Adrenal gland (tissue), 12 donors: ENCODE results near the gene HLF. TPM values are rescaled to one million over a fixed set of nuclear protein-coding genes. Genes with fewer than 3 reads are reported as not detected.

ENCODE experiments used
- DNase-seq, 7 donors: peaks; one replicate each; pipeline ENCODE4 v3.0.0-alpha.2; 2019 to 2020
- H3K27ac ChIP-seq, 5 donors: fragments of 200-600 bp; sonication (generic) in 4 of 5; 1 replicate in 3 of 5; 2 replicates in 2 of 5; pipeline versions ENCODE4 v1.5.1 to v1.8.0; 2016 to 2020; ENCODE audit warnings: mild to moderate bottlenecking in 1 of 5
- H3K27me3 ChIP-seq: fragments of 200-600 bp; 2 replicates; pipeline ENCODE4 v1.8.0; 2021
- H3K36me3 ChIP-seq, 2 donors: fragments of 200-600 bp; replicated peaks in 1 of 2; 1 replicate in 1 of 2; 2 replicates in 1 of 2; pipeline versions ENCODE4 v1.5.1 to v1.8.0; 2018 to 2022
- H3K4me1 ChIP-seq, 2 donors: fragments of 200-600 bp; replicated peaks in 1 of 2; 1 replicate in 1 of 2; 2 replicates in 1 of 2; pipeline versions ENCODE4 v1.5.1 to v1.8.0; 2018 to 2021
- H3K4me3 ChIP-seq, 4 donors: fragments of 200-600 bp; sonication (generic) in 3 of 4; one replicate each; pipeline ENCODE4 v1.5.1; 2016 to 2018
- H3K9me3 ChIP-seq, 3 donors: fragments of 200-600 bp; sonication (generic) in 1 of 3; replicated peaks in 1 of 3; 1 replicate in 2 of 3; 2 replicates in 1 of 3; pipeline versions ENCODE4 v1.5.1 to v1.8.0; 2016 to 2021
- POLR2A ChIP-seq, 2 donors: fragments of 450-650 bp; IDR thresholded peaks; one replicate each; pipeline ENCODE4 v1.6.1; 2017; ENCODE audit warnings: antibody characterized with exemption in 2 of 2, mild to moderate bottlenecking in 2 of 2, moderate library complexity in 1 of 2
- WGBS, 4 donors: extraction: QIAGEN DNeasy Blood & Tissue Kit in 2 of 4; methylation state at CpG; one replicate each; pipeline versions ENCODE4 v1.1.5 to v1.1.7; 2013 to 2017; 5-methylcytosine and 5-hydroxymethylcytosine counted together
- intact Hi-C, 2 donors: fragments of 100-400 bp; cut with DNase I; formaldehyde crosslinking; loops; one replicate each; pipeline versions ENCODE4 v1.14.1 to v1.15.0; 2022 to 2023
- polyA plus RNA-seq, 3 donors: library from polyadenylated mRNA; stranded (reverse); fragments of 200-250 nt in 2 of 3; fragments of 350-450 nt in 1 of 3; fragmentation: Illumina TruSeq in 1 of 3; extraction: RNeasy Lipid Tissue Mini Kit (QIAGEN cat#74804) in 1 of 3; gene quantifications; one replicate each; pipeline ENCODE4 v1.2.3, GENCODE V29; 2013 to 2014
- total RNA-seq, 9 donors: library from RNA; depleted of rRNA in 4 of 9; stranded (reverse); fragments of >200 nt in 4 of 9; fragments of 120-200 nt in 1 of 9; fragmentation: NEBNext Ultra II Directional in 1 of 9; extraction: Animal tissue kit (Norgen Biotek cat#: 25700) in 1 of 9; gene quantifications; one replicate each; pipeline versions ENCODE4 v1.1.0 to v1.2.4, GENCODE V29; 2013 to 2023
- TF ChIP-seq, protein P1 (sequence below), 6 experiments: fragments of 450-650 bp in 4 of 6; fragments of 200-600 bp in 2 of 6; sonication (generic) in 1 of 6; IDR thresholded peaks; 1 replicate in 5 of 6; 2 replicates in 1 of 6; pipeline versions ENCODE4 v1.5.1 to v1.8.0; 2016 to 2021; ENCODE audit warnings: antibody characterized with exemption in 6 of 6, mild to moderate bottlenecking in 2 of 6, moderate library complexity in 1 of 6
- donor health status: healthy with polysubstance abuse.
- donor health status: Bipolar disorder and iron deficiency.
- donor health status: DM: yes; HTN: yes; CAD: no.
- donor health status: DM: no; HTN: no; CAD: no.
- donor health status: DM: no; HTN: no; CAD: no.
- donor health status: DM: yes; HTN: yes; CAD: no.

The HLF gene
- total and polyA plus RNA-seq, 12 donors: 1.3 to 74.3 (median 27.0) TPM

DNA sequence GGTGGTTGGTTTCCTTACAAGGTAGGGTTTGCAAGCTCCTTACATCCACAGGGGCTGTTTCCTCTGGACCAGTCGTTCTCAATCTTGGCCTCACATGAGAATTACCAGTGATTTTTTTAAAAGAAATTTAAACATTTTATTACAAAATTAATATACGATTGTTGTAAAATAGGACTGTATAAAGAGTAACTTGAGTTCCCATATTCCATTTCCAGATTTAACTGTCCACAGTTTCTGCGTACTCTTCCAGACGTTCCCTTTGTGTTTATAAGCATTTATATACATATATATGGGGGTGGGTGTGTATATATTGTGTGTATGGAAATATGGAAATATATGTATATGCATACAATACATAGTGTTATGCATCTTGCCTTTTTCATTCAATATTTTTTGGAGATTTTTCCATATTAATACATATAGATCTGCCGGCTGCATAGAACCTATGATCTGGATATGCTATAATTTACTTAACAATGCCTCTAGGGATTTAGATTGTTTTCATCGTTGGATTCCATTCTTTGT lies 31.5 kb downstream of the HLF start:
- 49 to 56% (median 52%) methylated on average over 6 of the region's 6 CpGs for WGBS, 4 donors
- TF ChIP-seq POLR2A (IDR thresholded peaks at IDR 0.05): no peak
- TF ChIP-seq, protein P1, sequence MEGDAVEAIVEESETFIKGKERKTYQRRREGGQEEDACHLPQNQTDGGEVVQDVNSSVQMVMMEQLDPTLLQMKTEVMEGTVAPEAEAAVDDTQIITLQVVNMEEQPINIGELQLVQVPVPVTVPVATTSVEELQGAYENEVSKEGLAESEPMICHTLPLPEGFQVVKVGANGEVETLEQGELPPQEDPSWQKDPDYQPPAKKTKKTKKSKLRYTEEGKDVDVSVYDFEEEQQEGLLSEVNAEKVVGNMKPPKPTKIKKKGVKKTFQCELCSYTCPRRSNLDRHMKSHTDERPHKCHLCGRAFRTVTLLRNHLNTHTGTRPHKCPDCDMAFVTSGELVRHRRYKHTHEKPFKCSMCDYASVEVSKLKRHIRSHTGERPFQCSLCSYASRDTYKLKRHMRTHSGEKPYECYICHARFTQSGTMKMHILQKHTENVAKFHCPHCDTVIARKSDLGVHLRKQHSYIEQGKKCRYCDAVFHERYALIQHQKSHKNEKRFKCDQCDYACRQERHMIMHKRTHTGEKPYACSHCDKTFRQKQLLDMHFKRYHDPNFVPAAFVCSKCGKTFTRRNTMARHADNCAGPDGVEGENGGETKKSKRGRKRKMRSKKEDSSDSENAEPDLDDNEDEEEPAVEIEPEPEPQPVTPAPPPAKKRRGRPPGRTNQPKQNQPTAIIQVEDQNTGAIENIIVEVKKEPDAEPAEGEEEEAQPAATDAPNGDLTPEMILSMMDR (IDR thresholded peaks at IDR 0.05): no peak

GRCh38 chr17:55296699-55297098 lies 31.9 kb downstream of the HLF start:
- DNase-seq: no peak
- H3K4me1 ChIP-seq: peaks cover under 1 to 20% of the 10 kb centered on the region in 2 donors
- H3K4me3 ChIP-seq: no peak overlapping the region
- no peak for TF ChIP-seq POLR2A (IDR thresholded peaks at IDR 0.05)
- TF ChIP-seq, protein P1 (IDR thresholded peaks at IDR 0.05): no peak
- H3K27me3 ChIP-seq: no peaks in the 10 kb centered on the region
- peak overlapping the region in 1 of 5 donors; percentile 73 for H3K27ac ChIP-seq
- no peaks in the 10 kb centered on the region for H3K36me3 ChIP-seq
- intact Hi-C loops: no loop called here
- WGBS, 4 donors: 80 to 100% (median 96%) methylated on average over 1 of the region's 1 CpG
- H3K9me3 ChIP-seq: no peaks in the 10 kb centered on the region

More for the DNA sequence above, 31.5 kb downstream of the HLF start:
- no peaks in the 10 kb centered on the region for H3K36me3 ChIP-seq
- no peak for DNase-seq
- no peaks in the 10 kb centered on the region for H3K27me3 ChIP-seq
- H3K4me3 ChIP-seq: no peak overlapping the region
- peak overlapping the region in 2 of 5 donors; percentile 70 to 73 for H3K27ac ChIP-seq
- peaks cover 0 to 20% of the 10 kb centered on the region in 2 donors for H3K4me1 ChIP-seq
- H3K9me3 ChIP-seq: no peaks in the 10 kb centered on the region
- intact Hi-C loops: no loop called here

DNA sequence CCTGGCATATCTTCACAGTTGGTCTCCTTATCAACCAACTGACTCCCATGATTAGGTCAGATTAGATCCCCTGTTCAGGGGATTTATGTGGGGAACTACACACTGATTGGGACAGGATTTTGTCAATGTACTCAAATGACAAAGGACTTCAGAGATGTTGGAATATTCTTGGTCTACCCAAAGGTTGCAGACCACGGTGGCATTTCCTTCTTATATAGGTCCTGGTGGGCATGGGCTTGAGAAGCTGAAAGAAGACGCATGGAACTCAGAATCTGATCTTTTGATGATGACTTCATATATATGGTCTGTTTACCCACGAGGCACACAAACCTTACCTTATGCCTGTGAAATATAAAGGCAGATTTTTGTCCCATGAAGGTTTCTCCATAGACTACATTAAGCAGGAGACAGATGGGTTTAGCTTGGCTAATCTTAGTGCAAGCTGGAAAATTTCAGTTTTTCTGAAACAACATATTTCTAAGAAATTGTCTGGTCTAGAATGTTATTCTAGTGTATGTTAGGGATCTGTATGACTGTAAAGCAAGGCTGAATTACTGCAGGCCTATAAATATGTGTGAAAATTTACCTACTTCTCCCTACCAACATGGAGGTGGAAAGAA lies 33.5 kb downstream of the HLF start:
- intact Hi-C loops: no loop called here
- TF ChIP-seq, protein P1 (IDR thresholded peaks at IDR 0.05): no peak
- no peak for TF ChIP-seq POLR2A (IDR thresholded peaks at IDR 0.05)
- H3K4me3 ChIP-seq: no peak overlapping the region
- H3K36me3 ChIP-seq: no peaks in the 10 kb centered on the region
- no peaks in the 10 kb centered on the region for H3K27me3 ChIP-seq
- H3K9me3 ChIP-seq: no peaks in the 10 kb centered on the region
- no peak for DNase-seq
- H3K27ac ChIP-seq: no peak overlapping the region
- peaks cover 4 to 23% of the 10 kb centered on the region in 2 donors for H3K4me1 ChIP-seq
- WGBS, 4 donors: 85 to 93% (median 89%) methylated on average over 3 of the region's 3 CpGs

DNA sequence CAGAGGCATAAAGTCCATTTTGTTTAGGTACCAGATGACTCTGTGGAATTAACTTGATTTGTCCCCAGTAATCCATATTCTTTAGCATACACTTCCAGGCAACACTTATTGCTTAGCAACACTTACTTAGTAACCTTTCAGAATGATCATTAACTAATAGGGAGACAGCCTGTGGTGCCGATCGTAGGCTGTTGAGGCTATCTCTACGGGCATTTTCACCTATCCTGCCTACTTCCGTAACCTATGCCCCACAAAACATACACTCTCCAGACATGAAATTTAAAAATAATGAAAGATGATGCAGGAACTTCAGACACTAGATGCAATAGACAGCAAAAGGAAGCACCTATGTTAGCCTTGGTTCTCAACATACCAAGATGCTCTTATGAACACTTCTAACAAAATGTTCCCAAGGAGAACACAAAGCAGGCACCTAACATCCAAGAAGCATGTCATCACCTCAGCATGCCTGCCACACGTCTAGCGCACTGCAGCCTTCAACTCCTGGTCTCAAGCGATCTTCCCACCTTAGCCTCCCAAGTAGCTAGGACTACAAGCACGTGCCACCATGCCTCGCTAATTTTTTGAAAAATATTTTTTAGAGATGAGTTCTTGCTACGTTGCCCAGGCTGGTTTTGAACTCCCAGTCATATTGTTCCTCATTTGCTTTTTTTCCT lies 34.5 kb downstream of the HLF start:
- Histone ChIP-seq H3K27me3 (no peaks in the 10 kb centered on the region), H3K4me3 (no peak overlapping the region), H3K9me3 (no peaks in the 10 kb centered on the region), H3K4me1 (peaks cover 4 to 32% of the 10 kb centered on the region in 2 donors), H3K27ac (no peak overlapping the region), H3K36me3 (no peaks in the 10 kb centered on the region)
- no peak for TF ChIP-seq POLR2A (IDR thresholded peaks at IDR 0.05)
- TF ChIP-seq, protein P1 (IDR thresholded peaks at IDR 0.05): no peak
- no peak for DNase-seq
- 93 to 98% (median 96%) methylated on average over 10 of the region's 10 CpGs for WGBS, 4 donors
- intact Hi-C loops: no loop called here
